Skeletal muscle cell (primary cell): Measurements from ENCODE around the gene ACY1.
A peak's percentile ranks its signal among the peaks of the same experiment; 100 is the strongest.

Source experiments
- DNase-seq: peaks from one replicate; pipeline ENCODE4 v3.0.0-alpha.2; 2010; ENCODE audit warnings: low read depth
- H3K4me3 ChIP-seq: 2 replicates; pipeline ENCODE4 v1.5.1; 2011; ENCODE audit warnings: low read depth, mild to moderate bottlenecking, control low read depth, low read length, moderate library complexity

The ACY1 gene

DNA sequence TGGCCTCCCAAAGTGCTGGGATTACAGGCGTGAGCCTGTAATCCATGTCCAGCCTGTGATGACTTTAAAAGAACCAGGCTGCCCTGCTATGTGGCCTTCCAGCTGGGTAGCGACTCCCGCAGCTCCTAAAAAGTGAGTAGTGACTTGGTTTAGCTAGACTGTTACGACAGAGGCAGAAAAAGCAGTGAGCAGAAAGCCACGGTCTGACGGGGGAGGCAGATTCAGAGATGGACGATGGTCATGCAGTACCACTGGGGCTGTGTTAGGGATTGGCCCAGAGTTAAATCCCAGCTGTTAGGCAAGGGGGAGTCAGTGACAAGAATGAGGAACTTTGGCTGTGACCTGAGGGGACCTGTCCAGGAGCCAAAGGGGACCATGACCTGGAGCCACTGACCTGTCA, 15.4 kb downstream of the ACY1 start:
- DNase-seq = no peak
- H3K4me3 ChIP-seq = no peak overlapping the region

DNA sequence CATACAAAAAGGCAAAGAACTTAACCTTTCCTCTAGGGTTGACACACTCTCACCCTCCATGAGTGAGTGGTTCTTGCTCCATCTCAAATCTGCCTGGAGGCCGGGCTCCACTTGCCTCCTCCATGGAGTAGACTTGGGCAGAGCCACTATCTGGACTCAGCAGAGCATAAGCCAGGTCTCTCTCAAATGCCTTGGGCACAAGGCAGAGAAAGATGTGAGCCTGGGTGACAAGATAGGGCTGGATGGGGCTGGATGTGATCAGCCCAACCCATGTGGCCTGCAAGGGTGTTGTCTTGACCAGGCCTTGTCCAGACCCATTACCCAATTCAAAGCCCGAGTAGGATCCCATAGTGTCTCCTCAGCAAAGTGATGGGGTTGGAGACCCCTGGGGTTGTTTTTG, 16.5 kb downstream of the ACY1 start:
- no peak overlapping the region for H3K4me3 ChIP-seq
- DNase-seq = no peak

GRCh38 chr3:52001443-52001974, 18.2 kb downstream of the ACY1 start:
- no peak for DNase-seq
- no peak overlapping the region for H3K4me3 ChIP-seq

GRCh38 chr3:52002748-52003147, 19.4 kb downstream of the ACY1 start:
- no peak for DNase-seq
- no peak overlapping the region for H3K4me3 ChIP-seq

GRCh38 chr3:52004163-52004787, 20.9 kb downstream of the ACY1 start:
- peak; percentile 20 for DNase-seq
- no peak overlapping the region for H3K4me3 ChIP-seq

DNA sequence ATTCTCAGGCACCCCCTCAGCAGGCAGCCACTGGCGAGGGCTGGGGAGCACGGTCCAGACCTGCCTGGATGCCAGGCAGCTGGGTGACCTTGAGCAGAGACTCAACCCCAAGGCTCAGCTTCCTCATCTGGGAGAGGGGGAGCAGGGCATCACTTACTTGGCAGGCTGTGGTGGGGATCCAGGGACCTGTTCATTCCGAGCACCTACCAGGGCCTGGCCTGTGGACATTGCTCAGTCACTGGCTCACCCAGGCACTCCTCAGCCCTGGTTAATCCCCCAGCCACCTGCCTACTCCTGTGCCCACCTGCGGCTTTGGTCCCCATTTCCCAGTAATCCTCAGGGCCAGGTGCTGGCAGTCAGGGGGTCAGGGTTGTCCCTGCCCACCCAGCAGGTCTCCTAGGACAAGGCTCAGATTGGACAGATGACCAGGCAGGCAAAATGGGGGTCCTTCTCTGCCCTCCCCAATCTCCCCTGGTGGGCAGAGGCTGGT, 21.6 kb downstream of the ACY1 start:
- no peak overlapping the region for H3K4me3 ChIP-seq
- no peak for DNase-seq

DNA sequence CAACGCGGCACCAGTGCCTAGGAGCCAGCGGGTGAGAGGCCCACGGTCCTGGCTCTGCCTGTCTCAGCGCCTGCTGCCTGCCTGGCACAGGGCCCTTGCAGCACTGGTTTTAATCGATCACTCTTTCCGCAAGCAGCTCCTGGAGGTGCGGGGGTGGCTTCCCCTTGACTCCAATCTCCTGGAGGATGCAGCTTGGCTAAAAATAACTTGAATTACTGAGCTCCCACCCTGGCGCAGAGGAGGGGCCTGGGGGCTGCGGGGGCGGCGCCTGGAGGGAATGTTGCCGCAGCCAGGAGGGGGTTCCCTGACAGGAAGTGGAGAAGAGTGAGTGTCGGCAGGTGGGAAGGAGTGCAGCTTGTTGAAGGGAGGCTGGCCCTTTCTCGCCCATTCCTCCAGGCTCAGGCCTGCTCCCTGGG, 22.2 kb downstream of the ACY1 start:
- H3K4me3 ChIP-seq = no peak overlapping the region
- DNase-seq = peak; percentile 56

GRCh38 chr3:52006017-52006819, 22.9 kb downstream of the ACY1 start:
- DNase-seq = no peak
- no peak overlapping the region for H3K4me3 ChIP-seq

DNA sequence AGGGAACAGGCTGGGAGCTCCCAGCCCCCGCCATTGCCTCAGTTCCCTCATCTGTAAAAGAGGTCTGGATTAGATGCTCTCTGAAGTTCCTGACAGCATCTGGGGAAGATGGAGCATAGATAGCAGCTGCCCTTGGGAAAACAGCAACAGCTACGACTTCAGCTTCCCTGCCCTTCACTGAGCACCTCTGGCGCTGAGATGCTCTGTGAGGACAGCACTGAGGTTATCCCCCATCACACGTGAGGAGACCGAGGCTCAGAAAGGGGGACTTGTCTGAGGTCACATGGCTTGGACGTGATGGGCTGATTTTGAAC, 23.4 kb downstream of the ACY1 start:
- no peak overlapping the region for H3K4me3 ChIP-seq
- DNase-seq = no peak

- H3K4me3 ChIP-seq = no peak overlapping the region
- no peak for DNase-seq
Measured at GRCh38 chr3:52007291-52007690, 24.0 kb downstream of the ACY1 start.

DNA sequence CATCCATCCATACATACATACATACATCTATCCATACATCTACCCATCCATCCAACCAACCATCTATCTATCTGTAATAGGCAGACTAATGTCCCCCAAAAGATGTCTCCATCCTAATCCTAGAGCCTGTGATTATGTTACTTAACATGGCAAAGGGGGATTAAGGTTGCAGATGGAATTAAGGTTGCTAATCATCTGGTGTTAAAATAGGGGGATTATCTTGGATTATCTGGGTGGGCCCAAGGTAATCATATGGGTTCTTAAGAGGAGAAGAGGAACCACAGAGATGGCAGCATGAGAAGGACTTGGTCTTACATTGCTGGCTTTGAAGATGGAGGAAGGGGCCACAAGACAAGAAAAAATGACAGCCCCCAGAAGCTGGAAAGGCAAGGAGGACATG, 27.1 kb downstream of the ACY1 start:
- no peak overlapping the region for H3K4me3 ChIP-seq
- DNase-seq = no peak

DNA sequence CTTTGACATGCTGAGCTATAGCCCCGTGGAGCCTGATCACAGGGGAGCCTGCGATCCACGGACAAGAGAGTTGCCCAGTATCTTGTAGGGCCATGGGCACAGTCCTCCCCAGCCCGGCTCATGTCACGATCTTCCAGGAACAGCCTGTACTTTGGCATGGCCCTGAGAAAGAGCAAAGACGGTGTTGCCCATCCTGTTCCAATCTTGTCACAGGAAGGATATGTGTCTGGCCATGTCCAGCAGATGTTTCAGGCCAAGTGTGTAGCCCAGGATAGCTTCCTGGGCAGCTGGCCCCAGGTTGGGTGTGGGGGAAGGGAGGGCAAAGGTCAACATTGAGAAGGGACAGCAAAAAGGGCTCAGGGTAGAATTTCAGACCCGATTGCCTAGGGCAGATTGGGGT, 29.4 kb downstream of the ACY1 start:
- no peak for DNase-seq
- no peak overlapping the region for H3K4me3 ChIP-seq

- H3K4me3 ChIP-seq = no peak overlapping the region
- no peak for DNase-seq
Measured at GRCh38 chr3:52013802-52014598, 30.7 kb downstream of the ACY1 start.

GRCh38 chr3:52014613-52015012, 31.3 kb downstream of the ACY1 start:
- no peak overlapping the region for H3K4me3 ChIP-seq
- DNase-seq = no peak

GRCh38 chr3:52015438-52016228, 32.3 kb downstream of the ACY1 start:
- DNase-seq = no peak
- H3K4me3 ChIP-seq = no peak overlapping the region

DNA sequence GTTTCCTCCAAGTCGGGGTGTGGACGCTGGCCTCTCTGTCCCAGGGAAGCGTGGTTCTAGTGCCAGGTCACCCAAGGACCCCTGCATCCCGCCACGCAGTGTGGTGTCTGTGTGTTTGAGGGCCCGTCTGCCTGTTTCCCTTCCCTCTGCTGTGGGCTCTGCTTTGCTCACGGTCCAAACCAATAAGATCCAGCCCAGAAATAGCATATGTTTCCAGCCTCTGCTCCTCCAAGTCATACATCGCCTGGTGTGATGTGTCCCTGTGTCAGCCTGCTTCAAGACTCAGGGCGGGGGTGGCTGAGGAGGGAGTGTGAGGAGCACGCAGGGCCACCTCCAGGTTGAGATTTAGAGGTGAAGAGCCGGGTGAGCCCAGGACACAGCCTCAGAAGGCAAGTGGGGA, 34.3 kb downstream of the ACY1 start:
- H3K4me3 ChIP-seq = no peak overlapping the region
- DNase-seq = no peak

GRCh38 chr3:52018319-52019000, 35.1 kb downstream of the ACY1 start:
- no peak for DNase-seq
- H3K4me3 ChIP-seq = no peak overlapping the region

DNA sequence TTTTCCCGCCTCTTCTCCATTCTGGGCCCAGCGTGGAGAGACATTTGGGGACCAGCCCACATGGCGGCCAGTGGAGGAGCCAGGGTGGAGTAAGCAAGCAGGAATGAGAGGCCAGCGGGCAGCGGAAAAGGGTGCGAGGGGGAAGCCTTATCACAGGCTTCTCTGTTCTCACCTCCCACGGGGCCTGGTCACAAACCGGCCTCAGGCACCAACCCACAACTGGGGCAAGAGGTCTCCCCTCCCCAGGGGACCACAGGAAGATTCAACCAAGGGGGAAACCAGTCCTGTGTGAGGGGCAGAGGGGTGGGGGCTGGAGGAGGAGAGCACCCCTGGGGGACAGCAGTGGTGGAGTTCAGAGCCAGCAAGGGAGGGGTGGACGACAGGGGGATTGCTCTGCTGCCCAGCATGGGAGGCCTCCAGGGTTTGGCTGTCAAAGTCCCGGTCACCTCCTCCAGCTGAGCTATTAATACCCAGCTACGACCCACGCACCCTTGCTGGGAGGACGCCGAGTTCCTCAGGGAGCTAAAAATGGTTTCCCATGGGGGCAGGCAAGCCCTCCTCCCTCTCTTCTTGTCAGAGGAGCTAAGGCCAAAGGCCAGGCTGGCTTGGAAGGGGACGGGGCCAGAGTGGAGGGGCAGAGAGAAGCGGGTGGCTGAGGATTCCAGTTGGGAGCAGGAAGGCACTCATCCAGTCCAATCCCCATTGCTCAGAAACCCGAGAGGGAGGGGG, 36.2 kb downstream of the ACY1 start:
- H3K4me3 ChIP-seq = no peak overlapping the region
- no peak for DNase-seq
